IMR-90 (cell line): Measurements from ENCODE around the gene FAM217B. TPM values are rescaled to one million over a fixed set of nuclear protein-coding genes. Genes with fewer than 3 reads are reported as not detected.

Experiments used
- ATAC-seq: fragments of 200-7000 bp; cut with Tn5 transposase; 2 replicates; pipeline ENCODE4 v1.9.1; 2020; ENCODE audit warnings: low read depth, mild to moderate bottlenecking, moderate library complexity
- BruUV-seq: library from RNA; stranded (reverse); fragments of 400-500 nt; replicated peaks from 2 replicates; lab custom pipeline; 2021; lab: Mats Ljungman, UMichigan
- CTCF ChIA-PET: fragments of 300-600 bp; formaldehyde crosslinking; extraction: SDS; loops from one replicate; lab custom pipeline; 2021; ENCODE audit warnings: antibody characterized with exemption; lab: Yijun Ruan, JAX
- POLR2A ChIA-PET: fragments of 300-600 bp; sonication (Branson Sonifier 250); formaldehyde crosslinking; loops from one replicate; lab custom pipeline; 2022; ENCODE audit warnings: antibody characterized with exemption; ENCODE audit not compliant: unreplicated experiment; lab: Charles Lee
- DNase-seq: peaks from one replicate; pipeline ENCODE4 v3.0.0; 2013
- H2AFZ ChIP-seq: replicated peaks from 2 replicates; pipeline ENCODE3; 2013; ENCODE audit warnings: low read length, mild to moderate bottlenecking; ENCODE audit not compliant: poor library complexity
- H2AK5ac ChIP-seq: 2 replicates; pipeline ENCODE4 v1.6.1; 2013; ENCODE audit warnings: low read depth, low read length, inconsistent platforms
- H2AK9ac ChIP-seq: replicated peaks from 2 replicates; pipeline ENCODE3; 2013; ENCODE audit warnings: mild to moderate bottlenecking, low read depth, low read length, moderate library complexity; ENCODE audit not compliant: poor library complexity
- H2BK120ac ChIP-seq: 2 replicates; pipeline ENCODE4 v1.6.1; 2013; ENCODE audit warnings: low read depth, low read length, inconsistent platforms
- H2BK15ac ChIP-seq: 3 replicates; pipeline ENCODE4 v1.6.1; 2013; ENCODE audit warnings: low read depth, low read length, inconsistent platforms
- H2BK20ac ChIP-seq: 2 replicates; pipeline ENCODE4 v1.6.1; 2013; ENCODE audit warnings: low read depth, mild to moderate bottlenecking, inconsistent platforms, low read length, moderate library complexity
- H2BK5ac ChIP-seq: 2 replicates; pipeline ENCODE4 v1.6.1; 2013; ENCODE audit warnings: mild to moderate bottlenecking, low read depth, low read length, inconsistent platforms; ENCODE audit not compliant: poor library complexity, severe bottlenecking
- H3K14ac ChIP-seq: replicated peaks from 2 replicates; pipeline ENCODE4 v1.6.1; 2013; ENCODE audit warnings: low read depth, low read length, inconsistent platforms
- H3K18ac ChIP-seq: 2 replicates; pipeline ENCODE4 v1.6.1; 2013; ENCODE audit warnings: low read depth, low read length, control low read depth
- H3K23ac ChIP-seq: 2 replicates; pipeline ENCODE4 v1.6.1; 2013; ENCODE audit warnings: low read depth, low read length, inconsistent platforms
- H3K27ac ChIP-seq: 2 replicates; pipeline ENCODE4 v1.5.1; 2013; ENCODE audit warnings: mild to moderate bottlenecking, control low read depth, low read length; ENCODE audit not compliant: insufficient read depth
- H3K27me3 ChIP-seq: 2 replicates; pipeline ENCODE4 v1.6.1; 2013; ENCODE audit warnings: low read length; ENCODE audit not compliant: control insufficient read depth, insufficient read depth
- H3K36me3 ChIP-seq: 2 replicates; pipeline ENCODE4 v1.6.1; 2013; ENCODE audit warnings: low read length, mixed read lengths; ENCODE audit not compliant: control insufficient read depth, insufficient read depth
- H3K4ac ChIP-seq: 2 replicates; pipeline ENCODE4 v1.6.1; 2013; ENCODE audit warnings: low read depth, low read length, inconsistent platforms
- H3K4me1 ChIP-seq: 2 replicates; pipeline ENCODE4 v1.6.1; 2013; ENCODE audit warnings: low read length, mixed read lengths; ENCODE audit not compliant: control insufficient read depth, insufficient read depth
- H3K4me2 ChIP-seq: 2 replicates; pipeline ENCODE4 v1.6.1; 2013; ENCODE audit warnings: low read depth, mild to moderate bottlenecking, control low read depth, low read length, moderate library complexity
- H3K4me3 ChIP-seq: 2 replicates; pipeline ENCODE4 v1.5.1; 2013; ENCODE audit warnings: low read depth, mild to moderate bottlenecking, control low read depth, low read length, moderate library complexity; ENCODE audit not compliant: insufficient read depth
- H3K56ac ChIP-seq: 2 replicates; pipeline ENCODE4 v1.6.1; 2013; ENCODE audit warnings: low read length, inconsistent platforms; ENCODE audit not compliant: insufficient read depth; ENCODE audit errors: extremely low read depth
- H3K79me1 ChIP-seq, 2 experiments: 2 replicates each; pipeline ENCODE4 v1.6.1; 2013; ENCODE audit warnings: low read length in 2 of 2, inconsistent platforms in 1 of 2, low read depth in 1 of 2
- H3K9ac ChIP-seq: 2 replicates; pipeline ENCODE4 v1.6.1; 2013; ENCODE audit warnings: low read depth, low read length, control low read depth
- H3K9me1 ChIP-seq: 2 replicates; pipeline ENCODE4 v1.6.1; 2013; ENCODE audit warnings: low read length, inconsistent platforms; ENCODE audit not compliant: insufficient read depth
- H3K9me3 ChIP-seq: 2 replicates; pipeline ENCODE4 v1.6.1; 2013; ENCODE audit warnings: low read length; ENCODE audit not compliant: control insufficient read depth, insufficient read depth
- H4K20me1 ChIP-seq: 2 replicates; pipeline ENCODE4 v1.6.1; 2013; ENCODE audit warnings: low read length, inconsistent platforms; ENCODE audit not compliant: insufficient read depth
- H4K5ac ChIP-seq: 2 replicates; pipeline ENCODE4 v1.6.1; 2013; ENCODE audit warnings: mild to moderate bottlenecking, low read depth, low read length, control low read depth
- H4K8ac ChIP-seq, 2 experiments: 2 replicates each; pipeline ENCODE4 v1.6.1; 2013; ENCODE audit warnings: low read depth in 2 of 2, low read length in 2 of 2, control low read depth in 1 of 2, inconsistent platforms in 1 of 2
- H4K91ac ChIP-seq: 2 replicates; pipeline ENCODE4 v1.6.1; 2013; ENCODE audit warnings: low read depth, low read length, inconsistent platforms; ENCODE audit not compliant: insufficient read depth
- CEBPB ChIP-seq: IDR thresholded peaks from 2 replicates; pipeline ENCODE4 v1.6.1; 2012; ENCODE audit warnings: low read depth, low read length, improper control_type of control experiment
- CHD1 ChIP-seq: IDR thresholded peaks from 2 replicates; pipeline ENCODE4 v1.6.1; 2012; ENCODE audit warnings: low read depth, low read length, improper control_type of control experiment
- POLR2A ChIP-seq: IDR thresholded peaks from 2 replicates; pipeline ENCODE4 v1.6.1; 2012; ENCODE audit warnings: mild to moderate bottlenecking, low read depth, low read length
- SMC3 ChIP-seq: fragments of 150-350 bp; IDR thresholded peaks from 2 replicates; pipeline ENCODE4 v1.6.1; 2016; ENCODE audit warnings: low read depth, mild to moderate bottlenecking, antibody characterized with exemption, low read length, moderate library complexity
- whole genome bisulfite sequencing, 2 experiments: methylation state at CpG; one replicate each; pipeline versions ENCODE4 v1.1.5 to v1.1.7; 2013; ENCODE audit warnings: missing lambda C conversion rate in 2 of 2; ENCODE audit not compliant: insufficient read length in 1 of 2; ENCODE audit errors: extremely low coverage in 2 of 2; 5-methylcytosine and 5-hydroxymethylcytosine counted together
- dilution Hi-C: fragments of 300-500 bp; cut with HindIII; formaldehyde crosslinking; loops from one replicate; pipeline ENCODE4 v1.14.3; 2018; ENCODE audit warnings: low sequenced_read_pairs; ENCODE audit not compliant: unreplicated experiment
- in situ Hi-C: fragments of 300-500 bp; cut with MboI; formaldehyde crosslinking; loops from 3 replicates; pipeline ENCODE4 v1.14.3; 2019; ENCODE audit warnings: low sequenced_read_pairs, inconsistent platforms, mixed read lengths
- intact Hi-C: fragments of 100-400 bp; cut with micrococcal nuclease; formaldehyde crosslinking; loops from 2 replicates; pipeline ENCODE4 v1.10.0; 2022
- polyA plus RNA-seq, 3 experiments: library from polyadenylated mRNA; depleted of rRNA; stranded (reverse); fragments of >200 nt; gene quantifications; 2 replicates each; pipeline ENCODE4 v1.2.3, GENCODE V29; 2012; ENCODE audit warnings: low replicate concordance in 1 of 3
- total RNA-seq: library from RNA; depleted of rRNA; stranded (reverse); fragments of >200 nt; gene quantifications from 2 replicates; pipeline ENCODE4 v1.2.3, GENCODE V29; 2012
- TF ChIP-seq, protein P1 (sequence below): fragments of 150-350 bp; IDR thresholded peaks from 2 replicates; pipeline ENCODE4 v1.6.1; 2017; ENCODE audit warnings: mild to moderate bottlenecking, antibody characterized with exemption, low read length, low read depth
- TF ChIP-seq, protein P2 (sequence below): fragments of 150-350 bp; IDR thresholded peaks from 2 replicates; pipeline ENCODE4 v1.6.1; 2016; ENCODE audit warnings: low read depth, mild to moderate bottlenecking, low read length, moderate library complexity, borderline replicate concordance
- TF ChIP-seq, protein P3 (sequence below): conservative IDR thresholded peaks from 2 replicates; pipeline ENCODE4 v1.5.1; 2012; ENCODE audit warnings: mild to moderate bottlenecking, low read depth, low read length, improper control_type of control experiment

Gene FAM217B
- total and polyA plus RNA-seq, 2 of the 4 experiments (the other 2 are of a cell fraction): 3.0 to 3.9 TPM

DNA sequence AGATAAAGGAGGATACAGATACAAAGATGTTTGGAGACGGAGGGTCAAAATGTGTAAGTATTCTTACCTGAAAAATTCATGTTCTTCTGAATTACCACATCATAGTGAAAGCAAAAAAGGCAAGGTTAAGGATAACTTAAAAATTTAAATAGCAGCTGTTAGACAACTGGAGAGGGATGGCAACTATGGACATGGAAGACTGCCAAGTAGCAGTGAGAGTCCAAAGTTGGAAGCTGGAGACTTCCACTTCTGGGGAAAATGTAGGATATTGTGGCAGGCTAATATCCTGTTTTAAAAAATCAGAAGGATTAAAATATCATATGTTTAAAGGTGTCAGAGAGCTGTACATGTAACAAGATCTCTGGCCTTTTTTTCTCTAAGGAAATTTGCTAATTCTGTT lies 36.6 kb upstream of the FAM217B start:
- dilution Hi-C loops: no loop called here
- Histone ChIP-seq H3K9ac (no peak overlapping the region), H4K20me1 (no peaks in the 10 kb centered on the region), H2AFZ (no peak overlapping the region), H2AK9ac (no peak overlapping the region), H3K23ac (no peak overlapping the region), H3K4me3 (no peak overlapping the region), H3K27ac (no peak overlapping the region), H2BK5ac (no peak overlapping the region), H3K79me1 (no peaks in the 10 kb centered on the region), H4K5ac (no peak overlapping the region), H3K18ac (no peak overlapping the region), H2BK120ac (no peak overlapping the region), H4K8ac (no peak overlapping the region), H2BK15ac (no peak overlapping the region), H3K9me1 (no peaks in the 10 kb centered on the region), H3K4ac (no peak overlapping the region), H3K36me3 (no peaks in the 10 kb centered on the region), H3K9me3 (no peaks in the 10 kb centered on the region), H3K4me1 (no peaks in the 10 kb centered on the region), H2BK20ac (no peak overlapping the region), H3K4me2 (no peak overlapping the region), H3K14ac (no peak overlapping the region), H3K27me3 (no peaks in the 10 kb centered on the region), H4K91ac (no peak overlapping the region), H3K56ac (no peak overlapping the region), H2AK5ac (no peak overlapping the region)
- TF ChIP-seq, protein P1, sequence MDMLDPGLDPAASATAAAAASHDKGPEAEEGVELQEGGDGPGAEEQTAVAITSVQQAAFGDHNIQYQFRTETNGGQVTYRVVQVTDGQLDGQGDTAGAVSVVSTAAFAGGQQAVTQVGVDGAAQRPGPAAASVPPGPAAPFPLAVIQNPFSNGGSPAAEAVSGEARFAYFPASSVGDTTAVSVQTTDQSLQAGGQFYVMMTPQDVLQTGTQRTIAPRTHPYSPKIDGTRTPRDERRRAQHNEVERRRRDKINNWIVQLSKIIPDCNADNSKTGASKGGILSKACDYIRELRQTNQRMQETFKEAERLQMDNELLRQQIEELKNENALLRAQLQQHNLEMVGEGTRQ: no peak
- TF ChIP-seq SMC3 (no peak), POLR2A (no peak), CHD1 (no peak), CEBPB (no peak)
- TF ChIP-seq, protein P2, sequence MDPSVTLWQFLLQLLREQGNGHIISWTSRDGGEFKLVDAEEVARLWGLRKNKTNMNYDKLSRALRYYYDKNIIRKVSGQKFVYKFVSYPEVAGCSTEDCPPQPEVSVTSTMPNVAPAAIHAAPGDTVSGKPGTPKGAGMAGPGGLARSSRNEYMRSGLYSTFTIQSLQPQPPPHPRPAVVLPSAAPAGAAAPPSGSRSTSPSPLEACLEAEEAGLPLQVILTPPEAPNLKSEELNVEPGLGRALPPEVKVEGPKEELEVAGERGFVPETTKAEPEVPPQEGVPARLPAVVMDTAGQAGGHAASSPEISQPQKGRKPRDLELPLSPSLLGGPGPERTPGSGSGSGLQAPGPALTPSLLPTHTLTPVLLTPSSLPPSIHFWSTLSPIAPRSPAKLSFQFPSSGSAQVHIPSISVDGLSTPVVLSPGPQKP: no peak
- TF ChIP-seq, protein P3, sequence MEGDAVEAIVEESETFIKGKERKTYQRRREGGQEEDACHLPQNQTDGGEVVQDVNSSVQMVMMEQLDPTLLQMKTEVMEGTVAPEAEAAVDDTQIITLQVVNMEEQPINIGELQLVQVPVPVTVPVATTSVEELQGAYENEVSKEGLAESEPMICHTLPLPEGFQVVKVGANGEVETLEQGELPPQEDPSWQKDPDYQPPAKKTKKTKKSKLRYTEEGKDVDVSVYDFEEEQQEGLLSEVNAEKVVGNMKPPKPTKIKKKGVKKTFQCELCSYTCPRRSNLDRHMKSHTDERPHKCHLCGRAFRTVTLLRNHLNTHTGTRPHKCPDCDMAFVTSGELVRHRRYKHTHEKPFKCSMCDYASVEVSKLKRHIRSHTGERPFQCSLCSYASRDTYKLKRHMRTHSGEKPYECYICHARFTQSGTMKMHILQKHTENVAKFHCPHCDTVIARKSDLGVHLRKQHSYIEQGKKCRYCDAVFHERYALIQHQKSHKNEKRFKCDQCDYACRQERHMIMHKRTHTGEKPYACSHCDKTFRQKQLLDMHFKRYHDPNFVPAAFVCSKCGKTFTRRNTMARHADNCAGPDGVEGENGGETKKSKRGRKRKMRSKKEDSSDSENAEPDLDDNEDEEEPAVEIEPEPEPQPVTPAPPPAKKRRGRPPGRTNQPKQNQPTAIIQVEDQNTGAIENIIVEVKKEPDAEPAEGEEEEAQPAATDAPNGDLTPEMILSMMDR: no peak
- in situ Hi-C loops: no loop called here
- ATAC-seq (no peak), DNase-seq (no peak)
- BruUV-seq: no TSS peak
- CTCF ChIA-PET: no interaction called here
- intact Hi-C loops: no loop called here
- WGBS, 2 experiments: no CpG with 5 or more reads among the region's 1 CpG
- POLR2A ChIA-PET: no interaction called here
